ENCODE results near the gene PLD3. TPM values are rescaled to one million over a fixed set of nuclear protein-coding genes. Genes with fewer than 3 reads are reported as not detected.

The PLD3 gene
- total RNA-seq, 1 experiment from 2014 or later, result 245 TPM

DNA sequence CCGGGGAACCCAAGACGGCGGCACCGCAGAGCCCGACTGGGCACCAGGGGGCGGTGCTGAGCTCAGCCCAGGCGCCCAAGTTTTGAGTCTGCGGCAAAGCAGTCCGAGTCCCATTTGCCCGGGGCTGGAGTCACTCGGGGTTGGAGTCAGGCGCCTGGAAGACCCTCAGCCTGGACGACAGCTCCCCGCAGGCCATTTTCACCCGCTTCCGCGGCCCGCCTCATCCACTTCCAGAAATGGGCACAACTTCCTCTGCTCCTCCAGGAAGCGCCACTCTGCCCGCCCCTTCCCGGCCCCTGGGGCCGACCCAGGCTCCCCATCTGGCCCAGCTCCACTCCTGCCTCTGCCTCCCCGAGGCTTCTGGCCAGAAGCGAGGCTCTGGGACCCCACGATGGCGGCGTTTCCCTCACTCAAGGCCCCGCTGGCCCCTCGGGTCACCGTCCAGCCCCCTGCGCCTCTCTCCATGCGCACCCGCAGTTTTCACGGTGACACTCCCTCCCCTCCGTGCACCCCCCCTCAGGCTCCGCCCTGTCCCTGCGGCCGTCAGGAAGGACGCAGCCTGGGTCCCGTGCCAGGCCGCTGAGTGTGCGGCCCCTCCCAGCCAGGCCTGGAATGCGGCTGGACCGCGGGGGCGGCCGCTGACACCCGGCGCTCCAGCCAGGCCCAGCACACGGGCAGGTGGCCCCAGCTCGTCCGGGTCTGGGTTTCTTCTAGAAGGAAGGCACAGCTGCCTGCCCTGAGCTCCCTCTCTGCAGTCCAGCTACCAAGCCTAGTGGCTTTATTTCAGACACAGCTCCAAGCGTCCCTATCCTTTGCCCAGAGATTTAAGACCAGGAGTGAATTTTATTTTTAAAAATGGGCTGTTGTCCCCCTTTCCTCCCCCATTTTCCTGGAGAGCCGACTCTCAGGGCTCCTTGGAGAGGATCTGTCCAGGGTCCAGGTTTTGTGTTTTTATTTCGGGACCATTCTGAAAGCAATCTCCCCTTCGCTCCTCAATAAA, 72.6 kb downstream of the PLD3 start:
- peak; percentile 94 for DNase-seq (ENCODE audit: low spot score)
- in situ Hi-C loops (cut with HindIII; ENCODE audit: low sequenced_read_pairs), result no loop called here

DNA sequence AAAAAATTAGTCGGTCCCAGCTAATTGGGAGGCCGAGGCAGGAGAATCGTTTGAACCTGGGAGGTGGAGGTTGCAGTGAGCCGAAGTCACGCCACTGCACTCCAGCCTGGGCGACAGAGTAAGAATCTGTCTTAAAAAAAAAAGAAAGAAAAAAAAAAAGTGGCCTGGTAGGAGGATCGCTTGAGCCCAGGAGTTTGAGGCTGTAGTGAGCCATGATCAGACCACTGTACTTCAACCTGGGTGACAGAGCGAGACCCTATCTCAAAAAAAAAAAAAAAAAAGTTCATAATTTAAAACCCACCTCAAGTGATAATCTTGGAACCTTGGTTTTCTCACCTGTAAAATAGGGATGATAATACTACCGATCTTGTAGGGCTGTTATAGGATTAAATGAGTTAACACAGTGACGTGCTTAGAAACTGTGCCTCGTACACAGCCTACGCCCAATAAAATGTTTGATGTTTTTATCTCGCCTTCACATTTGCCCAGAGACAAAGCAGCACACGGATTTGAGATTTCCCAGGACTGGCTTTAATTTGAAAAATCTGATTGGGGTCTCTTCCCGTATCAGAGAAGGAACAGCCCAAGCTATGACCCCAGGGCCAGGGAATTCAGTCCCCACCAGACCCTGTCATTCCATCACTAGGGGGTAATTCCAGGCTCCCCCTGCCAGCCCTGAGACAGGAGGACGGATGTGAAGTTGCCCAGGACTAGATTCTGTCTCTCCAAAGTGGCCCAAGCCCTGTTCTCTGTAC, 73.7 kb downstream of the PLD3 start:
- no peak for DNase-seq (ENCODE audit: low spot score)
- in situ Hi-C loops (cut with HindIII; ENCODE audit: low sequenced_read_pairs), result no loop called here

DNA sequence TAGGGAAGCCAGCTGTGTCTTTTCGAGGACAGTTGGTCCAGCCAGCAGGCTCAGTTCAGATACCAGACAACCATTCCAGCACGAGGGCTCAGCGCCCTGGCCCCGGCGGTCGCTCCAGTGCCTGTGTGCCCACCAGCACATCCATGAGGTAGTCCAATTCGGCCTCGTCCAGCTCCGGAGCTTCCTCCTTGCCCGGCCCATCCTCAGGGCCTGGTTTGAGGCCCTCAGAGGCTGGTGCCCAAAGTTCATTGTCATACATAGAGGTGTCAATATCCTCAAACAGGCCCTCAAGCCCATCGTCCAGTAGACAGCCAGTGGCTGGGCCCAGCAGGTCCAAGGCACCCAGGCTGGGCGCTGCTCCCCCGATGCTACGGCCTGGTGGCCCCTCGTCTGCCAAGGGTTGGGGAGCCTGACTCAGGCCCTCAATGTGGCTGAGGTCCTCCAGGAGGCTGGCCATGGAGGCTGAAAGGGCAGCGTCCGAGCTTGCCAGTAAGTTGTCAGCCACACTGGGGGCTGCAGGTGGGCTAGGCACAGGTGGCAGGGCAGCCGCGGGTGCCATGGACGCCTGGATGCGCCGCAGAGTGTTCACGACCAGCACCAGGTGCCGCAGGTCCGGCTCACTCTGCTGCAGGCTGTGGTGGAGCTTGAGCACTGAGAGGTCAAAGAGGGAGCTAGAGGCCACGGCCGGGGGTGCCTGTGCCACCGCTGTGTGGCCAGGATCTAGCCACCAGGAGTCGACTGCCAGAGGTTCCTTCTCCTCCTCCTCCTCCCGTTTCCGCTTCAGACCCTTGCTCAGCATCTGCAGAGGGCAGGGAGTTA, 74.5 kb downstream of the PLD3 start:
- DNase-seq (ENCODE audit: low spot score), result no peak
- in situ Hi-C loops (cut with HindIII; ENCODE audit: low sequenced_read_pairs), result no loop called here

DNA sequence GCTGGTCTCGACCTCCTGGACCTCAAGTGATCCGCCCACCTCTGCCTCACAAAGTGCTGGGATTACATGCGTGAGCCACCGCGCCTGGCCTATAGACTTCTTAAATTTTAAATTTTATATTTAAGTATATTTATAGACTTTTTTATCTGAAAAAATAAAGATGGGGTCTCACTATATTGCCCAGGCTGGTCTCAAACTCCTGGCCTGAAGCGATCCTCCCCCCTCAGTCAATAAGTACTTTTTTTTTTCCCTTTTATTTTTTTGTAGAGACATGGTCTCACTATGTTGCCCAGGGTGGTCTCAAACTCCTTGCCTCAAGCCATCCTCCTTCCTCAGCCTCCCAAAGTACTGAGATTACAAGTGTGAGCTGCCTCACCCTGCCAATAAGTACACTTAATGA, 75.4 kb downstream of the PLD3 start:
- DNase-seq (ENCODE audit: low spot score), result no peak
- in situ Hi-C loops (cut with HindIII; ENCODE audit: low sequenced_read_pairs), result no loop called here

DNA sequence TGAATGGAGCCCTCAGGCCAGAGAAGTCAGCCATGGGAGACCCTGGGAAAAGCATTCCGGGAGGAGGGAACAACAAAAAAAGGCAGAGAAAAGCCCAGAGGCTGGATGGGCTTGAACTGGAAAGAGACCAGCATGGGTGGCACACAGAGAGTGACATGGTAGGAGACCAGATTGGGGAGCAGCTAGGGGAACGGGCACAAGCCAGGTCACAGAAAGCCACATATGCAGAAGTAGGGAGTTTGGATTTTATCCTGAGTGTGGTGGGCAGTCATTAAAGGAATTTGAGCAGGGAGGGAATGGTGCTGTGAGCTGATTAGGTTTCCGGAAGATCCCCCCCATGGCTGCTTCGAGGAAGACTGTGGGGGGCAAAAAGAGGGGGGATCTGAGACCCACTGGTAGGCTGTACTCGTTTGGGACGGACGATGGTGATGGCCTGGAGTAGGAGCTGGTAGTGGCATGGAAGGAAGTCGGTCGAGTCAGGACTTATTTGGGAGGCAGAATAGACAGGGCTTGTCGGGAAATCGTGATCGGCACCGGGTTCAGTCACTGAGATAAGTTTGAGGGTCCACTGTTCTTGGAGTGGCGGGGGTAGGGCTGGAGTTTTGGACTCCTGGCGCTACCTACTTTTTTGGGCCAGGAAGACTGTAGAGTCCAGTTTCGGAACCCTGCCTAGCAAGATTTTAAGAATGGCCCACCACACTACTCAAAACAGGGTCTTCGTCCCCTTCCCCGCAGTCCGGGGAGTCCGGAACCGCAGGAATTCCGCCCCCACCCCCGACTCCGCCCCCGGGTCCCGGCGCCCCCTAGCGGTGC, 76.3 kb downstream of the PLD3 start:
- no peak for DNase-seq (ENCODE audit: low spot score)
- in situ Hi-C loops (cut with HindIII; ENCODE audit: low sequenced_read_pairs), result no loop called here

DNA sequence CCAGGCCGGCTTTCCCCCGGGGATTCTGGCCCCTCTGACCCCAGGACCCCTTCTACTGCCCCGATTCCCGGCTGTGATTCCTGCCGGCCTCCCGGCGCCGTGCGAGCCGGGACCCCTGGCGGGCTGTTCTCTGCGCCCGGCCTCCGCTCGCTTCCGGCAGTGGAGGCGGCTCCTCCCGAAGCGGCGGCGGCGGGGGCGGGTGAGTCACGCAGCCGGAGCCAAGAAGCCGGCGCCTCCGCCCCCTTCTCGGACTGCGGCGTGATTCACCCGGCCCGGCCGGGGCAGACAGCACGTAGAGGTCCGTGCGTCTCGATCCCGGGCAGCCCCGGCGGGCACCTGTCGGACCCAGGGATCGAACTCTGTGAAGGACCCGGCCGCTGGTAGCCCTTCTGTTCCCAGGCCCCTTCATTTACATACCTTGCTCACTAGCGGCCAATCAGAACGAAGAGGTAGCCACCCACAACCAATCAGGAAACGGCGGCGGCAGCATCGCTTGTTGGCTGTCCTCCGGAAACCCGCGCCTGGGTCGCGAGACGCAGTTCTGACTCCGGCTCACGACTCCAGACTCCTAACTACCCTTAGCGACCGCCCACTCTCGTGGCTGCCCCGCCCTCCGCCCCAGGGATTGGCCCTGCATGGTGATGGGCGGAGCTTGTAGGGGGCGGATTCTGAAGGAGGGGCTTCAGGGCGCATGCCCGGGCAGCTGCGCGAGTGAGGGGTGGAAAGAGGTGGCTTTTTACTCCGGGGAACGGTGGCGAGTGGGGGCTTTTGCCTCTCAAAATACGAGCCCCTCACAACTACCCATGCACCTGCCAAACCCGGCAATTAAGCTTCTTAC, 77.2 kb downstream of the PLD3 start, which contains the start of gene SERTAD1:
SERTAD1 (minus strand) TSS at position 543 of the 838 bp plus-strand sequence. CDS start 2,446 bp downstream, outside the sequence.
- in situ Hi-C loops (cut with HindIII; ENCODE audit: low sequenced_read_pairs), result no loop called here
- peak; percentile 100 for DNase-seq (ENCODE audit: low spot score)

Other genes with a start within 250 kb of the PLD3 start
- 13.8 and 21.7 TPM in 2 replicates for gene MAP3K10, start 157.3 kb upstream of the PLD3 start, total RNA-seq (2014; rRNA removed; shearing (Covaris generic))
- gene TTC9B, start 130.3 kb upstream of the PLD3 start, total RNA-seq (2014; rRNA removed; shearing (Covaris generic)), result not detected in 2 replicates
- not detected in 2 replicates for gene CCNP, start 122.0 kb upstream of the PLD3 start, total RNA-seq (2014; rRNA removed; shearing (Covaris generic))
- gene AKT2, start 63.4 kb upstream of the PLD3 start, total RNA-seq (2014; rRNA removed; shearing (Covaris generic)), result 71.8 and 73.5 TPM in 2 replicates
- gene C19orf47, start 298 bp upstream of the PLD3 start, total RNA-seq (2014; rRNA removed; shearing (Covaris generic)), result 7.7 and 22.5 TPM in 2 replicates
- not detected in 2 replicates for gene HIPK4, start 41.5 kb downstream of the PLD3 start, total RNA-seq (2014; rRNA removed; shearing (Covaris generic))
- gene PRX, start 64.7 kb downstream of the PLD3 start, total RNA-seq (2014; rRNA removed; shearing (Covaris generic)), result 5.6 and 5.9 TPM in 2 replicates
- gene SERTAD1, start 77.3 kb downstream of the PLD3 start, total RNA-seq (2014; rRNA removed; shearing (Covaris generic)), result 24.4 and 42.0 TPM in 2 replicates
- 62.7 and 63.8 TPM in 2 replicates for gene SERTAD3, start 95.6 kb downstream of the PLD3 start, total RNA-seq (2014; rRNA removed; shearing (Covaris generic))
- gene BLVRB, start 117.0 kb downstream of the PLD3 start, total RNA-seq (2014; rRNA removed; shearing (Covaris generic)), result 195 and 247 TPM in 2 replicates
- 3.8 and 4.5 TPM in 2 replicates for gene SPTBN4, start 118.3 kb downstream of the PLD3 start, total RNA-seq (2014; rRNA removed; shearing (Covaris generic))
- 74.5 and 115 TPM in 2 replicates for gene SHKBP1, start 228.2 kb downstream of the PLD3 start, total RNA-seq (2014; rRNA removed; shearing (Covaris generic))

All from G401 (cell line).